Medulla oblongata (tissue), 1 donor: ENCODE data around the gene NUBP1.
"Not testable (repeated sequence)": the region's sequence is repeated elsewhere in the genome, so short reads cannot be mapped to it uniquely, and the experiment has no call there.

Experiments
- DNase-seq: peaks from one replicate; pipeline ENCODE4 v3.0.0-alpha.2; 2015; ENCODE audit errors: extremely low spot score

The NUBP1 gene

DNA sequence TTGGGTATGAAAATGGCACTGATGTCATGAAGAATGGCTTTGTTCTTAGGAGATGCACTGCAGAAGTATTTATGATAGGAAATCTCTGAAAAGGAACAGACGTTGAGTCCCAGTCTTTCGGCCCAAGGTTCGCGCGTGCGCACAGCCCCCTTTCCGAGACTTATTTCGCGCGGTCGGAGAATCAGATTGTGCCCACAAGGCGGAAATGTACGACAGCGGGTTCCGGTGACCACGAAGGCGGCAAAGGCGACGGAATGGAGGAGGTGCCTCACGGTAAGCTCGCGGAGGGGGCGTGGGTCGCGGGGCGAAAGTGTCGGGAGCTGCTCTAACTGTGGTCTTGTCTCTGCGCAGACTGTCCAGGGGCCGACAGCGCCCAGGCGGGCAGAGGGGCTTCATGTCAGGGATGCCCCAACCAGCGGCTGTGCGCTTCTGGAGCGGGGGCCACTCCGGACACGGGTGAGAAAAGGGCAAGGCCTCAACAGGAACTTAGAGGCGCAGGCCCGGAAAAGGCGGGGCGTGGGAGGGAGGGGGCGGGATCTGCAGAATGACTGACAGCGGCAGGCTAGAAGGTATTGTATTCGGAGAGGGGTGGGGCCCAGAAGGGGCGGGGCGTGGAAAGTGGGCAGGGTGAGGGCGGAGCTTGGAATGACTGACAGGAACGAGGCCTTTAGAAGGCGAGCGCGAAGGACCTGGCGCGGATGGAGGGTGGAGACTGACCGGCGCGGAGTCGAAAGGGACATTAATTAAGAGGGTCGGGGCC lies at the start of gene NUBP1:
Gene NUBP1, plus strand, starts transcription at position 233 of the 760 bp plus-strand sequence. Its CDS starts 22 bp downstream, at position 255.
- DNase-seq = peak; percentile 99

DNA sequence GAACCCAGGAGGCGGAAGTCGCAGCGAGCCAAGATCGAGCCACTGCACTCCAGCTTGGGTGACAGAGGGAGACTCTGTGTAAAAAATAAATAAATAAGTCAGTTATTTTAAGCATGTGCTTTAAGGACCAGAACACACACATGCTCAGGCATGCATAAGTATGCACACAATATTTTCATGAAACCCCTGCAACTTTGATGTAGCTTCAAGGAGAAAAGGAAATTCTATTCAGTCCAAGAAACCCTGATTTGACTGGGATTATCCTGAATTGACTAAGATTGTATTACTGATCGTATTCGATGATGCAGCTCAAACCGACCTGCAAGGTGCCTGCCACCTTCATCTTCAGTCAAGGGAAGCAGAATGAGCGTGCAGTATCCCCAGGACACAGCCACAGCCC lies 49.8 kb upstream of the NUBP1 start:
- no peak for DNase-seq

DNA sequence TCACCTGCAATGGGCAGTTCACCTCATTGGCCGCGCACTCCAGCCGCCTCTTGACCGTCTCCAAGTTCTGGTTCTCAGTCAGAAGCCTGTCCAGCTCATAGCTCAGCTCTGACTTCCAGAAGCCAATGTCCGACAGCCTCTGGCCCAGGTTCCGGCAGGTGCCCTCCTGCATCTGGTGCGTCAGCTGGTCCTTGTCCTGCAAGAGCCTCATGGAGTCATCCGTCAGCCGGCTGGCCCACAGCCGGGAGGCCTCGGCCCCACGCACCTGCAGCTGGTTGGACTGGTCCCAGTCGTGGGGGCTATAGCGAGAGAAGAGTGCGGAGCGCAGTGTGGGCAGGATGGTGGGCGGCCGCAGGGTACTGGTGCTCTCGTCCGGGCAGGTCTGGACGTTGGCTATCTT lies 49.3 kb upstream of the NUBP1 start:
- DNase-seq = no peak

DNA sequence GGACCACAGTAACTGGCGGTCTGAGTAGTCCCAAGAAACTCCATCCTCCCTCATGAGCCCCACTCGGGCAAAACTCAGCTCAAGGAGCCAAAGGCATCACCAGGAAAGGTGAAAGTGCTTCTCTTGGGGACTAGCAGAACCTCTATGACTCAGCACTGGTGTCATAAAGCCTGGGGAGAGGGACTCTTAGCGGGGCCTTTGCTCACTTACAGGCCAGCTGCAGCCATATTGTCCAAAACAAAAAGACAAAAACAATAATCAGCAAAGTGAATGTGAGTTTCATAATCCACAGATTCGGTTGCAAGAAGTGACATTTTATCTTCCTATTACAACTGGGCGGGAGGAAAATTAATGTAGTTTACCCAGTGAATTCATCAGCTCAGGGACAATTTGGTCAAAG lies 48.8 kb upstream of the NUBP1 start, which contains the start of gene TEKT5:
Gene TEKT5, minus strand, starts transcription at position 101 of the 400 bp plus-strand sequence. Its CDS starts 57 bp downstream, at position 44.
- no peak for DNase-seq

DNA sequence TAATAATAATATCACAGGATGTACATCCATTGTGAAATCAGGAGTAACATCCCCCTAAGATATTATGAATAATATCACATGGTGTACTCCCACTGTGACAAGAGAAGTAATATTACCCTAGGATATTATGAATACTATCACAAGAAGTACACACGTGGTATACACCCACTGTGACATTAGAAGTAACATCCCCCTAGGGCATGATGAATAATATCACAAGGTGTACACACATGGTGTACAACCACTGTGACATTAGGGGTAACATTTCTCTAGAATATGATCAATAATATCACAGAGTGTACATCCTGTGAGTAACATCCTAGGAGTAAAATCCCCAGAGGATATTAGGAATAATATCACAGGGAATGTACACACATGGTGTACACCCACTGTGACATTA lies 43.9 kb upstream of the NUBP1 start:
- no peak for DNase-seq

DNA sequence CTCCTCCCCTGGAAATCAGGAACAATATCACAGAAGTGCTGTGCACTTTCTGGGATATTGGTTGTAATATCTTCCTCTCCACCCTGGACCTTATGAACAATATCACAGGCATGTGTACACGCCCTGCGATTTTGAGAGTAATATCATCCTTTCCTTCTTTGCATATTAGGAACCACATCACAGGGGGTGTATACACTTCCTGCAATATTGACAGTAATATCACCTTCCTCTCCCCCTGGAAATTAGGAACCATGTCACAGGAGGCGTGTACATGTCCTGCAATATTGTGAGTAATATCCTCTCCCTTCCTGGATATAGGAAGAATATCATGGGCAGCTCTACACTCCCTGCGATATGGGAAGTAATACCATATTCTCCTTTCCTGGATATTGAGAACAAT lies 34.7 kb upstream of the NUBP1 start:
- DNase-seq = no peak

DNA sequence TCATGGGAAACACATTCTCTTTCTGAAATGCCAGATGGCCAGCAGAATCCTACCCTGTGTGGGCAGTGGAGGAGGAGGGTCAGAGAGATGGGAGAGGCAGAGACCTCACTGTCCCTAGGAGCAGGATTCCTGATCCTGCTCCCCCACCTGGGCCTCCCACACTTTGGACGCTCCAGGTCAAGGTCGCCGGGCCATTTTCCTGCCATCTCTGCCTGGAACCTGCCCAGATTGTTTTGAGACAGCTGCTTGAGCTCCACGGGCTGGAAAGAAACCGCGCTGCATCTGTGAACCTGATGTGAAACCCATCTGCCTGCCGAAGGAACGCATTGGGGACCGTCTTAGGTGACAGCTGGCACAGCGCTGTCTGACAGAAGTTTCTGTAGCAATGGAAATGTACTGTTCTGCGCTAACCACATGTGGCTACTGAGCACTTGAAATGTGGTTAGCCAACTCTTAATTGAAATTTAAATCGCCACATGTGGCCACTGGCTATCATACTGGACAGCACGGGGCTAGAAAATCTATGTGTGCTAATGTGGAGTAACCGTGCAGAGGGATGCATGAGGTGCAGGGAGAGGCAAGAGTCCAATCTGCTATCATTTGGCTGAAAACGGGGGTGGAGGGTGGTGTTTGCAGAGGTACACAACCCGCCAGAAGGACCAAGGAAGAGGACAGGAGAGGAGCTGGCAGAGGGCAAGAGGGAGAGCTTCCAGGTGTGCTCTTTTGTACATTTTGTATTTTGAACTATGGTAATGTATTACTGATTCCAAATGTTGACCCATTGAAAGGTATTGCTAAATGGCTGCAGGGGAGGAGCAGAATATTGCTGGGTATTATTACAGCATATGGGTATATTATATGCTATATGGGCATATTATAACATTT lies 15.4 kb upstream of the NUBP1 start:
- no peak for DNase-seq

DNA sequence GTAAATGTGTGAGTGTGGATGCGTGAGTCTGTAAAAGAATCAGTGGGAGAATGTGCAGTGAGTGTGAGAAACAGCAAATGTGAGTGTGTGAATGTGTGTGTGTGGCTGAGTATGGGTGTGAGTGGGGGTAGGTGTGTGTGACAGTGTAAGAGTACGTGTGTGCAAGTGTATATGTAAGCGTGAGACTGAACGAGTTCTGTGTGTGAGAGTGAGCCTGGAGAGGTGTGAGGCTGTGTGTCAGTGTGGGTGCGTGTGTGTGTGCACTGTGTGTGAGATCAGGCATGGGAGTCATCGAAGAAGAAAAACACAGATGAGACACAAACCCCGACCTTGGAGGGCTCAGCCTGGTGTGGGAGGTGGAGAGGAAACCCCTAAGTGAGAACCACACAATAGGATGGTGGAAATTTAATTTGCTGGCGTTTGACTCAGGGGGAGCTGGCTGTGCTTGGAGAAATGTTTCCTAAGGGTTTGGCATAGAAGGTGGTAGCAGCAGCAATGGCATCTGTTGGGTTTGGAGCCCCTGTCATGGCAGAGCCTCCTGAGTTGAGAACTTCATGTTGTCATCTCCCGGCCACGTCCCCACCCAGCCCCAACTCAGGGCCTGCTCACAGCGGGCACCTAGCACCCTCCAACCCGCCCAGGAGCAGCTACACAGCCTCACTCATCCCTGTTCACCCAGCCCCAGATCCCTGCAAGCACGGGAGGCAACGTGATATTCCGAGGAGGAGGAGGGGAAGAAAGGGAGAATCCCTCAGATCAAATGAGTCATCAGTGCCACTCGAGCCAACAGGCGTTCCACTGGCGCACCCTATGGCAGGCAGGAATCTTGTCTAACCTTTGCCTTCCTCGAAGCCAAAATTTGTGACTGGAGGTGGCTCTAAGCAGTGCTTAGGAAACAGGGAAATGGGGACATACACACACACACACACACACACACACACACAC lies 14.3 kb upstream of the NUBP1 start:
- no peak for DNase-seq

- no peak for DNase-seq
These were observed 11.9 kb upstream of the NUBP1 start for GRCh38 chr16:10731790-10732189.

DNA sequence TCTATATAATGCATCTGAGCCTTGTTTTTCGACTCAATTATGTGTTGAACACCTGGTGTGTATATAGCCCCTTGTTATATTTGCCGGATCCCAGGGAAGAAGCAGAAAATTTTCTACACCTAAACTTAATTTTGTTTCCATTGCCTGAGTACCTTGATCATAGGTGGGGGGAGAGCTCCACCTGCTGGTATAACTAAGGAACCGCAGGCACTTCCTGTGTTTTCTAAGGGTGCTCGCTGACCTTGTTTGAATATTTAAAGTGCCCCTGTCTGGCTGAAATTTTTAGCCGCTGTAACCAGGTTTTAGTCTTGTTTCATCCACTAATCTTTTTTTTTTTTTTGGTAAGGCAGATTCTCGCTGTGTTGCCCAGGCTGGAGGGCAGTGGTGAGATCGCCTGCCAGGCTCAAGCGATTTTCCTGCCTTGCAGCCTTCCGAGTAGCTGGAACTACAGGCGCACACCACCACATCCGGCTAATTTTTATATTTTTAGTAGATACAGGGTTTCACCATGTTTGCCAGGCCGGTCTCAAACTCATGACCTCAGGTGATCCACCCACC lies 6.5 kb upstream of the NUBP1 start:
- peak; percentile 89 for DNase-seq

- DNase-seq = peak; percentile 81
These were observed 5.2 kb upstream of the NUBP1 start for GRCh38 chr16:10738231-10739077.

GRCh38 chr16:10740000-10740844 lies 3.4 kb upstream of the NUBP1 start:
- no peak for DNase-seq

DNA sequence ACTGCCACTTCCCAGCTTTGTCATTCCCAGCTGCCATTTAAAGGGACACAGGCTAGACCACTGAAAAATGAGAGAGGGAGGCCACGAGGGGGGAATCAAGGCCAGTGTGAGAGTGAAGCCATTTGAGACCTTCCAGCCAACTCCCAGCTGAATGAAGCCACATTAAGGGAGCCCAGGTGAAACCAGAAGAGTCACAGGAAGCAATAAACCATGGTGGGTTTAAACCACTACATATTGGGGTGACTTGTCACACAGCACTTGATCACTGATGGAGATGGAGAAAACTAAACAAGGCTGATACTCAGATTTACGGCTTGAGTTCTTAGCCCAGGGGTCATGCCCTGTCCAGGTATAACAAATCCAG lies 2.8 kb upstream of the NUBP1 start:
- DNase-seq = no peak

GRCh38 chr16:10741249-10741648 lies 2.4 kb upstream of the NUBP1 start:
- not testable (repeated sequence) for DNase-seq

GRCh38 chr16:10741844-10742243 lies 1.8 kb upstream of the NUBP1 start:
- DNase-seq = no peak

GRCh38 chr16:10743227-10743609 lies 424 bp upstream of the NUBP1 start:
- no peak for DNase-seq

DNA sequence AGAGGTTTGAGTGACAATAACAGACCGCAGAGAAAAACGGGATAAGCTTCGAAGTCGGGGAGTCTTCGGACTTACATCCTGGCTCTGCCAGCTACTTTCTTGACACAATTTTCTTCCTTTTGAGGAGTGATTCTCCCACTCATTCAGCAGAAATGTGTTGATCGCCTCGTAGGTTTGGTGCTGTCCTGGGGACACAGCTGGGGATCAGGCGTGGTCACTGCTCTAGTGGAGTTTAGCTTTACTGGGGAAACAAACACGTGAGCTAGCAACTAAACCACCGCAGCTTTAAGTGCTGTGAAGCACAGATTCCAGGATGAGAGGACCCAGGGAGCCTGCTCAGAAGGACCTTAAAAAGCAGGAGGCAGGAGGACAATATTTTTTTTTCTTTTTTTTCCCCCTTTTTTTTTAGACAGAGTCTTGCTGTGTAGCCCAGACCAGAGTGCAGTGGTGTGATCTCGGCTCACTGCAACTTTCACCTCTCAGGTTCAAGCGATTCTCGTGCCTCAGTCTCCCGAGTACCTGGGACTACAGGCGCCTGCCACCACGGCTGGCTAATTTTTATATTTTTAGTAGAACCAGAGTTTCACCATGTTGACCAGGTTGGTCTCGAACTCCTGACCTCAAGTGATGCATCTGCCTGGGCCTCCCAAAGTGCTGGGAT lies 858 bp downstream of the NUBP1 start:
- no peak for DNase-seq

DNA sequence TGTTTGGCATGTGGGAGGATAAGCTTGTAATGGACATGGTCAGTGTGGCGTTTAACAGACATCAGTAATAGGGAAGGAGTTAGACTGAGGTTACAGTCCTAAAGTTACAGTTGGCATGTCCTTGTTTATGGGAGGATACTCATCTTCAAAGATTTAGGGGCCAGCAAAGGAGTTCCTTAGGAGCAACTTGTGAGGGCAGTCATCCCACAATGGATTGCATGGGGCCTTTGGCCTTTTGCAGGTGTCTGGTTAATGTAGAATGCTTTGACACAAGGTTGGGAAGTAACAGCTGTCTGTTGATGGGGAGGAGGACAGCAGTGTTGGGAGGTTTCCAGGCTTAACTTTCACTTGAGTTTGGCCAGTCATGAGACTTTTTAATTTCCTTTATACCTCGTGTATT lies 2.2 kb downstream of the NUBP1 start:
- no peak for DNase-seq

- DNase-seq = no peak
These were observed 7.2 kb downstream of the NUBP1 start for GRCh38 chr16:10750793-10751192.
